Mesenchymal stem cell (in vitro differentiated cells and primary cell): ENCODE data around the gene GATAD2B.

Experiments
- DNase-seq: peaks from one replicate; pipeline ENCODE4 v3.0.0-alpha.2; 2013
- H2AFZ ChIP-seq: one replicate; pipeline ENCODE4 v1.6.1; 2013; ENCODE audit warnings: low read depth, mild to moderate bottlenecking, control low read depth, inconsistent platforms, low read length, moderate library complexity
- H2AK5ac ChIP-seq: 2 replicates; pipeline ENCODE4 v1.6.1; 2013; ENCODE audit warnings: low read length, moderate library complexity, mild to moderate bottlenecking, inconsistent platforms; ENCODE audit not compliant: severe bottlenecking
- H2BK120ac ChIP-seq: one replicate; pipeline ENCODE4 v1.6.1; 2013; ENCODE audit warnings: low read depth, mild to moderate bottlenecking, inconsistent platforms, low read length, moderate library complexity
- H2BK12ac ChIP-seq, 2 experiments: one replicate each; pipeline ENCODE4 v1.6.1; 2013; ENCODE audit warnings: inconsistent platforms in 2 of 2, low read length in 2 of 2, mild to moderate bottlenecking in 2 of 2, moderate library complexity in 2 of 2, control low read depth in 1 of 2
- H2BK15ac ChIP-seq: one replicate; pipeline ENCODE4 v1.6.1; 2013; ENCODE audit warnings: mild to moderate bottlenecking, low read depth, inconsistent platforms; ENCODE audit not compliant: poor library complexity, severe bottlenecking
- H2BK5ac ChIP-seq: 2 replicates; pipeline ENCODE4 v1.6.1; 2013; ENCODE audit warnings: low read depth, mild to moderate bottlenecking, low read length, control low read depth, inconsistent platforms; ENCODE audit not compliant: poor library complexity, severe bottlenecking
- H3K14ac ChIP-seq, 2 experiments: one replicate each; pipeline ENCODE4 v1.6.1; 2013; ENCODE audit warnings: inconsistent platforms in 2 of 2, low read length in 2 of 2, control low read depth in 1 of 2, mild to moderate bottlenecking in 1 of 2, moderate library complexity in 1 of 2
- H3K18ac ChIP-seq, 2 experiments: one replicate each; pipeline ENCODE4 v1.6.1; 2013; ENCODE audit warnings: inconsistent platforms in 2 of 2, low read length in 2 of 2, control low read depth in 1 of 2, low read depth in 1 of 2, mild to moderate bottlenecking in 1 of 2
- H3K23ac ChIP-seq, 2 experiments: one replicate each; pipeline ENCODE4 v1.6.1; 2013; ENCODE audit warnings: inconsistent platforms in 2 of 2, low read length in 2 of 2, mild to moderate bottlenecking in 2 of 2, moderate library complexity in 2 of 2, control low read depth in 1 of 2
- H3K27ac ChIP-seq: 2 replicates; pipeline ENCODE4 v1.5.1; 2013; ENCODE audit warnings: mild to moderate bottlenecking, moderate library complexity, low read length, control low read depth, inconsistent platforms; ENCODE audit not compliant: poor library complexity, severe bottlenecking
- H3K27me3 ChIP-seq, 2 experiments: 2 replicates each; pipeline versions ENCODE4 v1.6.1 to v1.7.0; 2013; ENCODE audit warnings: low read length in 2 of 2, mild to moderate bottlenecking in 2 of 2, moderate library complexity in 2 of 2, control low read depth in 1 of 2, inconsistent platforms in 1 of 2; ENCODE audit not compliant: control insufficient read depth in 1 of 2, insufficient read depth in 1 of 2
- H3K36me3 ChIP-seq, 2 experiments: 2 replicates each; pipeline versions ENCODE4 v1.6.1 to v1.7.0; 2013; ENCODE audit warnings: low read length in 2 of 2, control low read depth in 1 of 2, inconsistent platforms in 1 of 2, low read depth in 1 of 2, mild to moderate bottlenecking in 1 of 2; ENCODE audit not compliant: insufficient read depth in 2 of 2, control insufficient read depth in 1 of 2
- H3K4ac ChIP-seq, 2 experiments: one replicate each; pipeline ENCODE4 v1.6.1; 2013; ENCODE audit warnings: inconsistent platforms in 2 of 2, low read length in 2 of 2, mild to moderate bottlenecking in 2 of 2, moderate library complexity in 2 of 2, control low read depth in 1 of 2, low read depth in 1 of 2
- H3K4me1 ChIP-seq: 2 replicates; pipeline ENCODE4 v1.6.1; 2013; ENCODE audit warnings: low read depth, low read length, control low read depth; ENCODE audit not compliant: control insufficient read depth, insufficient read depth
- H3K4me2 ChIP-seq: 2 replicates; pipeline ENCODE4 v1.6.1; 2013; ENCODE audit warnings: low read length, mild to moderate bottlenecking, inconsistent platforms; ENCODE audit not compliant: poor library complexity, severe bottlenecking
- H3K4me3 ChIP-seq, 2 experiments: 2 replicates each; pipeline versions ENCODE4 v1.5.1 to v1.7.0; 2013; ENCODE audit warnings: low read length in 2 of 2, mild to moderate bottlenecking in 2 of 2, control low read depth in 1 of 2, low read depth in 1 of 2; ENCODE audit not compliant: insufficient read depth in 1 of 2
- H3K79me1 ChIP-seq: replicated peaks from 2 replicates; pipeline ENCODE4 v1.6.1; 2013; ENCODE audit warnings: mild to moderate bottlenecking, control low read depth, low read length, inconsistent platforms; ENCODE audit not compliant: poor library complexity, severe bottlenecking
- H3K9ac ChIP-seq: 2 replicates; pipeline ENCODE4 v1.7.0; 2013; ENCODE audit warnings: mild to moderate bottlenecking, low read length, moderate library complexity
- H3K9me3 ChIP-seq: 2 replicates; pipeline ENCODE4 v1.7.0; 2013; ENCODE audit warnings: mild to moderate bottlenecking, low read length; ENCODE audit not compliant: control insufficient read depth
- H4K8ac ChIP-seq: one replicate; pipeline ENCODE4 v1.6.1; 2013; ENCODE audit warnings: inconsistent platforms, mild to moderate bottlenecking, low read length, moderate library complexity
- H4K91ac ChIP-seq: one replicate; pipeline ENCODE4 v1.6.1; 2013; ENCODE audit warnings: mild to moderate bottlenecking, low read length, inconsistent platforms
- WGBS: methylation state at CpG from one replicate; pipeline ENCODE4 v1.1.7; 2013; ENCODE audit warnings: mixed read lengths; 5-methylcytosine and 5-hydroxymethylcytosine counted together

The GATAD2B gene

GRCh38 chr1:153942766-153943549 is 20.2 kb upstream of the GATAD2B start:
- no peak overlapping the region for H3K27ac ChIP-seq
- H3K4me3 ChIP-seq = no peak overlapping the region
- 93% methylated on average over 7 of the region's 11 CpGs for WGBS
- no peaks in the 10 kb centered on the region for H3K27me3 ChIP-seq
- H3K9ac ChIP-seq = no peak overlapping the region
- H2BK15ac ChIP-seq = no peak overlapping the region
- peak overlapping the region; percentile 28 for H4K91ac ChIP-seq
- H3K4me2 ChIP-seq = no peak overlapping the region
- no peak for DNase-seq
- no peak overlapping the region for H3K4ac ChIP-seq
- H3K18ac ChIP-seq = no peak overlapping the region
- H2AFZ ChIP-seq = no peak overlapping the region
- H2BK120ac ChIP-seq = no peak overlapping the region
- no peak overlapping the region for H3K14ac ChIP-seq
- H3K36me3 ChIP-seq = peaks cover 58 to 62% of the 10 kb centered on the region in 2 experiments
- H3K9me3 ChIP-seq = no peaks in the 10 kb centered on the region
- no peak overlapping the region for H4K8ac ChIP-seq
- H3K4me1 ChIP-seq = peaks cover 12% of the 10 kb centered on the region
- H3K79me1 ChIP-seq = peaks cover 42% of the 10 kb centered on the region
- no peak overlapping the region for H2AK5ac ChIP-seq
- no peak overlapping the region for H2BK5ac ChIP-seq
- H2BK12ac ChIP-seq = no peak overlapping the region
- H3K23ac ChIP-seq = no peak overlapping the region

- Histone ChIP-seq H3K14ac (no peak overlapping the region), H2BK5ac (no peak overlapping the region), H4K8ac (no peak overlapping the region), H3K18ac (no peak overlapping the region), H2AK5ac (no peak overlapping the region), H3K4me1 (peaks cover 12% of the 10 kb centered on the region), H3K4me3 (no peak overlapping the region), H3K9ac (no peak overlapping the region), H3K79me1 (peaks cover 44% of the 10 kb centered on the region), H3K23ac (no peak overlapping the region), H4K91ac (no peak overlapping the region), H3K36me3 (peaks cover 60 to 63% of the 10 kb centered on the region in 2 experiments), H2BK15ac (no peak overlapping the region), H3K4ac (no peak overlapping the region), H2AFZ (no peak overlapping the region), H2BK12ac (no peak overlapping the region), H3K27ac (no peak overlapping the region), H3K9me3 (no peaks in the 10 kb centered on the region), H3K27me3 (no peaks in the 10 kb centered on the region), H2BK120ac (no peak overlapping the region), H3K4me2 (no peak overlapping the region)
- WGBS = 97% methylated on average over 34 of the region's 34 CpGs
- no peak for DNase-seq
Measured at GRCh38 chr1:153941826-153942725, 19.3 kb upstream of the GATAD2B start.

GRCh38 chr1:153940756-153941155 is 18.0 kb upstream of the GATAD2B start:
- no peak for DNase-seq
- Histone ChIP-seq H2BK5ac (no peak overlapping the region), H3K27me3 (no peaks in the 10 kb centered on the region), H2AK5ac (no peak overlapping the region), H3K27ac (no peak overlapping the region), H3K4ac (no peak overlapping the region), H2AFZ (no peak overlapping the region), H4K8ac (no peak overlapping the region), H3K4me1 (peaks cover 12% of the 10 kb centered on the region), H3K9ac (no peak overlapping the region), H4K91ac (no peak overlapping the region), H3K14ac (no peak overlapping the region), H3K79me1 (peaks cover 48% of the 10 kb centered on the region), H3K23ac (no peak overlapping the region), H3K9me3 (no peaks in the 10 kb centered on the region), H2BK15ac (no peak overlapping the region), H2BK12ac (no peak overlapping the region), H2BK120ac (no peak overlapping the region), H3K36me3 (peaks cover 72 to 73% of the 10 kb centered on the region in 2 experiments), H3K18ac (no peak overlapping the region), H3K4me2 (no peak overlapping the region), H3K4me3 (no peak overlapping the region)
- 98% methylated on average over 8 of the region's 8 CpGs for WGBS

- DNase-seq = no peak
- Histone ChIP-seq H3K23ac (no peak overlapping the region), H4K91ac (no peak overlapping the region), H3K14ac (no peak overlapping the region), H3K27me3 (no peaks in the 10 kb centered on the region), H4K8ac (peak overlapping the region; percentile 31), H3K36me3 (peaks cover 81% of the 10 kb centered on the region in 2 experiments), H2AFZ (no peak overlapping the region), H3K27ac (no peak overlapping the region), H2BK12ac (no peak overlapping the region), H3K4ac (no peak overlapping the region), H3K4me3 (no peak overlapping the region), H2BK15ac (no peak overlapping the region), H2BK120ac (no peak overlapping the region), H3K9ac (no peak overlapping the region), H3K4me2 (no peak overlapping the region), H2BK5ac (no peak overlapping the region), H3K4me1 (peaks cover 5% of the 10 kb centered on the region), H3K79me1 (peaks cover 48% of the 10 kb centered on the region), H3K18ac (no peak overlapping the region), H2AK5ac (no peak overlapping the region), H3K9me3 (no peaks in the 10 kb centered on the region)
- 98% methylated on average over 12 of the region's 12 CpGs for WGBS
Measured at GRCh38 chr1:153939476-153939875, 16.7 kb upstream of the GATAD2B start.
